Memory B cell (primary cell): ENCODE measurements around the gene AGR2.

Experiments used
- ATAC-seq: fragments of 150-1000 bp; cut with Tn5 transposase; 2 replicates; pipeline ENCODE4 v1.10.0; 2021; ENCODE audit warnings: low read depth, mild to moderate bottlenecking, moderate library complexity
- DNase-seq, 2 donors: peaks; one replicate each; pipeline ENCODE4 v3.0.0; 2022; ENCODE audit warnings: low spot score in 2 of 2
- H3K27ac Mint-ChIP-seq: one replicate; pipeline ENCODE4 v1.8.0; 2022; ENCODE audit warnings: mild to moderate bottlenecking, moderate library complexity, mixed read lengths
- H3K27me3 Mint-ChIP-seq: one replicate; pipeline ENCODE4 v1.8.0; 2022; ENCODE audit warnings: mixed read lengths
- H3K36me3 Mint-ChIP-seq: one replicate; pipeline ENCODE4 v1.8.0; 2022; ENCODE audit warnings: mild to moderate bottlenecking, mixed read lengths
- H3K4me1 Mint-ChIP-seq: one replicate; pipeline ENCODE4 v1.8.0; 2022; ENCODE audit warnings: mixed read lengths
- H3K4me3 Mint-ChIP-seq: one replicate; pipeline ENCODE4 v1.8.0; 2022; ENCODE audit warnings: mild to moderate bottlenecking, moderate library complexity, mixed read lengths
- H3K9me3 Mint-ChIP-seq: one replicate; pipeline ENCODE4 v1.8.0; 2022; ENCODE audit warnings: mixed read lengths

Gene AGR2

DNA sequence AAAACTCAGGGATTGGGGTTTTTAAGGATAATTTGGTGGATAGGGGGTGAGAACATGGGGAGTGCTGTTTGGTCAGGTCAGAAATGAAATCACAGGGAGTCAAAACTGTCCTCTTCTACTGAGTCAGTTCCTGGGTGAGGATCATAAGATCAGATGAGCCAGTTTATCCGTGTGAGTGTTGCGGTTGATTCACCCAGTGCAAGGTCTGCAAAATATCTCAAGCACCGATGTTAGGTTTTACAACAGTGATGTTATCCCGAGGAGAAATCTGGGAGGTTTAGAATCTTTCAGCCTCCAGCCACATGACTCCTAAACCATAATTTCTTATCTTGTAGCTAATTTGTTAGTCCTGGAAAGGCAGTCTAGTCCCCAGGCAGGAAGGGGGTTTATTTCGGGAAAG lies 31.7 kb upstream of the AGR2 start:
- no peaks in the 10 kb centered on the region for H3K9me3 Mint-ChIP-seq
- H3K4me1 Mint-ChIP-seq, result peaks cover 11% of the 10 kb centered on the region
- no peak overlapping the region for H3K27ac Mint-ChIP-seq
- DNase-seq, result no peak
- H3K36me3 Mint-ChIP-seq, result no peaks in the 10 kb centered on the region
- no peaks in the 10 kb centered on the region for H3K27me3 Mint-ChIP-seq
- ATAC-seq, result no peak
- H3K4me3 Mint-ChIP-seq, result no peak overlapping the region

DNA sequence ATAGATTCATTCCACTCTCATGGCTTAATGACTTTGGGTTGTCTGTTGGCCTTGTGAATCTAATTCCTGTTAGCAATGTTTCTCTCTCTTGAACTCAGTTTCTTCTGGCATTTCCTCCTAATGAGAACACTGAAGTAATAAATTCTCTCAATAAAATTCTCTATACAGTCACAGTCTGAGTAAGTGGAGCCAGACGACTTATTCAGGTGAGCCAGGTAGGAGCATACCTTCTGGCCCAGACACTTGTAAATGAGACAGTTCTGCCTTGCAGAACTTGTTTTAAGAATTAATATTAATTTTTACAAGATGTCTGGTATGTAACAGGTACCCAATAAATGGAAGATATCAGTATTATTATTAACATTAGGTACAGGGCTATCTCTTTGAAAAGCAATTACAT lies 28.6 kb upstream of the AGR2 start:
- peaks cover under 1% of the 10 kb centered on the region for H3K4me1 Mint-ChIP-seq
- H3K4me3 Mint-ChIP-seq, result no peak overlapping the region
- H3K27ac Mint-ChIP-seq, result no peak overlapping the region
- DNase-seq (no peak), ATAC-seq (no peak)
- no peaks in the 10 kb centered on the region for H3K36me3 Mint-ChIP-seq
- H3K27me3 Mint-ChIP-seq, result no peaks in the 10 kb centered on the region
- H3K9me3 Mint-ChIP-seq, result peaks cover 7% of the 10 kb centered on the region

DNA sequence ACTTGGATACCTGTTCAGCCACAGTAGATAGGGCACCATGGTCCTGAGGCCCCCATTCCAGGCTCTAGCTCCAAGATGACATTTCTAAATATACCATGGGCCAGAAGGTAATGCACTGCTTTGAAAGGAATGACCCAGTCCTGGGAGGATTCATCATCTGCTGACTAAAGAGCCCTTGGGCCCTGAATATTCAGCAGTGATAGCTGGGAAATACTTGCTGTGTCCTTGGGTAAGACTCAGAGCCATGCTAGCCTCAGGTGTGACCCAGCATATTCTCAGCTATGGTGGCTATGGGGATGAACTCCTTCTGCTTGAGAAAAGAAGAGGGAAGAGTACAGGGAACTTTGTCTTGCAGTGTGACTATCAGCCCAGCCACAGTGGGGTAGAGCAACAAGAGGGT lies 21.3 kb upstream of the AGR2 start:
- ATAC-seq (no peak), DNase-seq (no peak)
- H3K9me3 Mint-ChIP-seq, result peaks cover 10% of the 10 kb centered on the region
- peaks cover 8% of the 10 kb centered on the region for H3K27me3 Mint-ChIP-seq
- no peaks in the 10 kb centered on the region for H3K36me3 Mint-ChIP-seq
- H3K4me3 Mint-ChIP-seq, result no peak overlapping the region
- no peaks in the 10 kb centered on the region for H3K4me1 Mint-ChIP-seq
- no peak overlapping the region for H3K27ac Mint-ChIP-seq

DNA sequence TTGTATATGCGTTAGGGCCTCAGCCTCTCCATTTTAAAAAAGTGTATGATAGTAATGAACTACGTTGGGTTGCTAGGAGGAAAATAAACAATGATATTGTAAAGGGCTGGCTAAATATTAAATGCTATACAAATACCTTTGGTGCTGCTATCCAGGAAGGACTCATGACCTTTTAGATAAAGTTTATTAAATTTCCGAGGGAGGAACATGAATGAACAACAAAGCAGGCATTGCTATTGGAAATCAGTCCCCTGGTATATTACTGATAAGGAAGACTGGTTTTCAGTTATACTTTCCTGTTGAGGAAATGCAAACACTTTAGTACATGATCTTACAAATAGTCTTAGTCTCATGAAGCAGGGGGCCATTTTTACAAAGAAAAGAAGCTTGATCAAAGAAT lies 17.2 kb upstream of the AGR2 start:
- Mint-ChIP-seq H3K4me1 (no peaks in the 10 kb centered on the region), H3K9me3 (peaks cover 2% of the 10 kb centered on the region), H3K36me3 (no peaks in the 10 kb centered on the region), H3K4me3 (no peak overlapping the region), H3K27ac (no peak overlapping the region), H3K27me3 (peaks cover 12% of the 10 kb centered on the region)
- ATAC-seq, result no peak
- DNase-seq, result no peak

DNA sequence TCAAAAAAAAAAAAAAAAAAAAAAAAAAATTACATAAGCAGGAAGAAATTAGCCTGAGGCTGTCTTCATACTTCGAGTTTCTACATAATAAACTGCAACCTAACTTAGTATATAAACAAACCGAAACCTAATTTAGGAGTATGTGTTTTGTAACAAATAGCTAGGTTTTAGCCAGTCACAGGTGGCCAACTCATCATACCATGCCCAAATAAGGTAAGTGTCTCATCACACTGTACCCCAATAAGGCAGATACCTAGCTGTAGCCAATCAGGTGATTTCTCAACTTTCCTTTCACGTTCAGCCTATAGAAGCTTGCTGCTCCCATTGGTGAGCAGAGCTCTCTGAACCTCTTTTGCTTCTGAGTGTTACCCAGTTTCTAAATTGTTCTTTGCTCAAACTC lies 13.9 kb upstream of the AGR2 start:
- Mint-ChIP-seq H3K4me3 (no peak overlapping the region), H3K27me3 (peaks cover 6% of the 10 kb centered on the region), H3K27ac (no peak overlapping the region), H3K9me3 (no peaks in the 10 kb centered on the region), H3K36me3 (no peaks in the 10 kb centered on the region), H3K4me1 (peaks cover 5% of the 10 kb centered on the region)
- DNase-seq, result no peak
- no peak for ATAC-seq

DNA sequence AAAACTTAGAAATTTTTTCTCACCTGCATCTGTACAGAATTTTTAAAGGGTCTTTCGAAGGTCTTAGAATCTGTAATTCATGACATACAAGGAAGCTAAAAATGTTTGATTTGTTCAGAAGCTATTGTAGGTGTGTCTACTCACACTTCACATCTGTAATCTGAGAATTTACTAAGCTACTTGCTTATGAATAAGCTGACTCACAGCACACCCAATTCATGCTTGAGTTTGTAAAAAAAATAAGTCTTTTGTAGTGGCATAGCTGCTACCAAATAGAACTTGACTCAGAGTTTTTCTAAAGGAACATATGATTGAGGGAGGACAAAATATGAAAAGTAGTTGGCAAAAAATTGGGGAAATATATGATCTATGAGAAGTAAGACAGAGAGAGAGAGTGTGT lies 12.7 kb upstream of the AGR2 start:
- no peak for DNase-seq
- Mint-ChIP-seq H3K27me3 (peaks cover 6% of the 10 kb centered on the region), H3K27ac (peak overlapping the region; percentile 7), H3K4me1 (peaks cover 5% of the 10 kb centered on the region), H3K4me3 (no peak overlapping the region), H3K9me3 (no peaks in the 10 kb centered on the region), H3K36me3 (no peaks in the 10 kb centered on the region)
- ATAC-seq, result no peak

DNA sequence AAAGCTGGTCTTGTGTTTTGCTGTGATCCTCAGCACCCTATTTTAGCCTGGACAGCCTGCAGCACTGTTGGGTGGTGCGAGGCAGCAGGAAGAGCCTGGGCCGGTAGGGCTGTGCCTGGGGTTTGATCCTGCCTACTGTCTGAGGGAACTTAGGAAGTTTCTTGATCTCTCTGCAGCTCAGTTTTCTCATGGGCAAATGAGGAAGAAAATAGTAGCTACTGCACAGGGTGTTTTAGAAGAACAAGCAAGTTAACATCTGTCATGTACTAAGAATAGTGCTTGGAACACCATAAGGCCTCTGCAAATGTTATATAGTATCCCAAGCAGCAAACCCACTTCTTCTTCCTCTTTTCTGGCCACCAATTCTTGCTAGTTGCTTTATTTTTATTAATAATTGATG lies 12.0 kb upstream of the AGR2 start:
- Mint-ChIP-seq H3K27me3 (peaks cover 6% of the 10 kb centered on the region), H3K9me3 (no peaks in the 10 kb centered on the region), H3K36me3 (no peaks in the 10 kb centered on the region), H3K4me1 (peaks cover 5% of the 10 kb centered on the region), H3K27ac (no peak overlapping the region), H3K4me3 (no peak overlapping the region)
- ATAC-seq, result peak; percentile 38
- DNase-seq, result no peak

DNA sequence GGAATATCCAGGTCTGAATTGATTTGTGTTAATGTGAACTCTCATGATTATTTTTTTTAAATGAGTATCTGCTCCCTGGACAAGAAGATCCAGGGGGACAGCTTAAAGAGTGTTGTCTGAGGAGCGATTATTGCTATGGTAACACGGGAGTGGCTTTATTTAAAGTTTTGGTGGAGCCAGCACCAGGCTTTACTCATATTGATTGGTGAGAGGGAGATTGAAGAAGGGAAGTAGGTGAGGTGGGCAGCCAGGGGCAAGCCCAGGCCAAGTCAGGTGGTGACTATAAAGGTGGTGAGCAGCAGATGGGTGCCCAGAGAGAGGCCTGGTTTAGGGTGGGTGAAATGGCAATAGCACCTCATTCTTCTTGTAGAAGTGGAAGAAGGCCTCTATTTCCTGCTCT lies 10.2 kb upstream of the AGR2 start:
- H3K27ac Mint-ChIP-seq, result no peak overlapping the region
- peaks cover 5% of the 10 kb centered on the region for H3K4me1 Mint-ChIP-seq
- H3K9me3 Mint-ChIP-seq, result no peaks in the 10 kb centered on the region
- H3K27me3 Mint-ChIP-seq, result no peaks in the 10 kb centered on the region
- H3K36me3 Mint-ChIP-seq, result no peaks in the 10 kb centered on the region
- ATAC-seq, result no peak
- no peak for DNase-seq
- no peak overlapping the region for H3K4me3 Mint-ChIP-seq

DNA sequence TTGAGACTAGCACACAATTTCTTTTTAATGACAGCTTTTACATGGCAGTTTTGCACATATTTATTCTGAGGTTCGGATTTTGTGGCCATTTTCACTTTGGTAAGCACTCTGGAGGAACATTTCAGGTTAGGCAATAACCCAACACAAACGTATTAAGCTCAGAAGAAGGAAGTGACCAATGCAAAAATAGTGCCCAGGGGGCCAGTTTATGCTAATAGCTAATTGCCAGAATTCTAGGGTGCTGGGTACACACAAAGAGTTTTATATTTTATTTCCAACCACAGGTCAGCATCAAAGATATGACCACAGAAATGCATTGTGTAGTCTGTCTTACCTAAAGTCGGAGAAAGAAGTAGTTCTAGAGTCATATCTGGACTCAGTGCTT lies 8.4 kb upstream of the AGR2 start:
- no peaks in the 10 kb centered on the region for H3K36me3 Mint-ChIP-seq
- peaks cover 3% of the 10 kb centered on the region for H3K27me3 Mint-ChIP-seq
- no peak overlapping the region for H3K4me3 Mint-ChIP-seq
- DNase-seq, result no peak
- no peak overlapping the region for H3K27ac Mint-ChIP-seq
- peaks cover 5% of the 10 kb centered on the region for H3K4me1 Mint-ChIP-seq
- no peak for ATAC-seq
- no peaks in the 10 kb centered on the region for H3K9me3 Mint-ChIP-seq

DNA sequence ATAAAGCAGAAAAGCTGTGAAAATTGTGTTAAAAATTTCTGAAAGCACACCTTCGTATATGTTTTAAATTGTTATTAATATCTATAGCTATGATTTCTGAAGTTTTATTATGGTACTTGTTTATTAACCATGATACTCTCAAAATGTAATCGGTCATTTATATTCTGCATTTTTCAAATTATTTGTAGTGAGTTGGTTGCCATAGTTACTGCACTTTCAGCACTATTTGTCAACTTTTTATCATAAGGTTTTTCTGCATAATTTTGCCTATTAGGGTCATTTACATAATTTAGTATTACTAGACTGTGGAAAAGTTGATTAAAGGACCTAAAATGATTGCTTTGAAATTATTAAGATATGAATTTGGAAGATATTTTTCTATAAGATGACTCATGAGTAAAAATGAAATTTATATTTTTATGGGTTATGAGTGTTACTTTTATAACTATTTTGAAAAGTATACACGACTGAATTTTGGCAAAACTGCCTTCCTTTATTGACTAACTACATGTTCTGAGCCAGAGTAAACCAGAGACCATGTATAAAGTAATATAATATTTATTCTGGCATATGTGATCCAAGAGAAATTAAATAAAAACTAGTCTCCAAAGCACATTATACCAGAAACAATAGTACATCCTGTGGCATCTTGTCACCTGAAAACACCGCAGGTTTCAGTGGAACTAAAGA lies 7.9 kb upstream of the AGR2 start:
- Mint-ChIP-seq H3K27ac (no peak overlapping the region), H3K4me1 (peaks cover 5% of the 10 kb centered on the region), H3K9me3 (no peaks in the 10 kb centered on the region)

DNA sequence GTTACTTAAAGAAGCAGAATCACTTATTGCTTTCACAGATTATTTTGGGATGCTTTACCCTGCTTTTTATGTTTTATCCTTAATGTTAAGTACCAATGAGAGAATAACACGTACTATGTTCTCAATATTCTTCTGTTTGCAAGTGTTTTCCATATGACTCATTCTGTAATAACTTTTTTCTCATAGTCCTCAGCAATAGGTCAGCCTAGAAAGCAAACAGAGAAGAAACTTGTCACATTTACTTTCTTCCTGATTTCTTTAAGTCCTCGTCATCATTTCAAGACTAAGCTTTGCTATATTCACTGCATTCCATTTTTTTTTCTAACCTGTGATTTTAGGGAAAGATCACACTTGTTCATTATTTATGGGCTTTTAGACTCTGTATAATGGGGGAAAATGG lies 6.8 kb upstream of the AGR2 start:
- no peak overlapping the region for H3K4me3 Mint-ChIP-seq
- ATAC-seq (no peak), DNase-seq (no peak)
- H3K27ac Mint-ChIP-seq, result no peak overlapping the region
- H3K27me3 Mint-ChIP-seq, result peaks cover 5% of the 10 kb centered on the region
- peaks cover 2% of the 10 kb centered on the region for H3K4me1 Mint-ChIP-seq
- no peaks in the 10 kb centered on the region for H3K36me3 Mint-ChIP-seq
- H3K9me3 Mint-ChIP-seq, result no peaks in the 10 kb centered on the region

More for the DNA sequence above, 7.9 kb upstream of the AGR2 start:
- Mint-ChIP-seq H3K4me3 (no peak overlapping the region), H3K27me3 (peaks cover 5% of the 10 kb centered on the region), H3K36me3 (no peaks in the 10 kb centered on the region)
- no peak for DNase-seq
- no peak for ATAC-seq

DNA sequence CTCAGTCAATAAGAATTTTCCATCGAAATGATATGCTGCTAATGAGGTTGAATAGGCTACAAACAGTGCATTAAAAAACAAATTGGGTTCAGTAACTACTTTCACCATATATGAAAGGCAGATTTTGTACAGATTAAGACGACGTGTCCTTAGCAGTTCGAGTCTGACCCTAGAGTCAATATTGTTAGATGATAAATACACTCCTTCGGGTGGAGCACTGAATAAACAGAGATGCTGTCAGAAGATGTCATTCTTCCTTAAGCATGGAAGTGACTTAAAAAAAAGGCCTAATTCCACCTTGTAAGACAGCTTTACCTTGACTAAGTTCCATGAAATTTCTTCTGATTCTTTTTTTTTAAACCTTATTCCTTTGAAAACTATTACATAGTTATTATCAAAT lies 5.8 kb upstream of the AGR2 start:
- H3K9me3 Mint-ChIP-seq, result no peaks in the 10 kb centered on the region
- no peak overlapping the region for H3K4me3 Mint-ChIP-seq
- peaks cover 5% of the 10 kb centered on the region for H3K27me3 Mint-ChIP-seq
- no peaks in the 10 kb centered on the region for H3K4me1 Mint-ChIP-seq
- DNase-seq (no peak), ATAC-seq (no peak)
- H3K36me3 Mint-ChIP-seq, result no peaks in the 10 kb centered on the region
- no peak overlapping the region for H3K27ac Mint-ChIP-seq

DNA sequence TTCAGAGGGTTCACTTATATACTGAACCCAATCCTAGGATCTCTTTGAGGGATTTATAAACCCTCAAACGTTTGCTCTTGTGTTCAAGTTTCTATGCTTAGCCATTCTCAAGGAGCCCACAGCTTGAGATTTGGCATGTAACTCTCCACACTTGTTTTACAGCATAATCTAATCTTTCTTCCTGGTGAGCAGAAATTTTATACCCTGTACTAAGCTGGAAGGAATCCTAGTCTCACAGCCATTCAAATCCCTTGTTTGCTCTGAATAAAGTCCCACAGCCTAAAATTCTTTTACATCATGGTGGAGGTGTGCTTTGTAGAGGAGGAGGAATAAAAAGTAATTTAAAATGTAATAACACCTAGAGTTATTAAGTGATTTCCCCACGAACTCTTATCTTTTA lies 5.3 kb upstream of the AGR2 start:
- Mint-ChIP-seq H3K9me3 (no peaks in the 10 kb centered on the region), H3K4me1 (no peaks in the 10 kb centered on the region), H3K27me3 (peaks cover 5% of the 10 kb centered on the region), H3K27ac (no peak overlapping the region), H3K4me3 (no peak overlapping the region), H3K36me3 (no peaks in the 10 kb centered on the region)
- ATAC-seq, result no peak
- no peak for DNase-seq

DNA sequence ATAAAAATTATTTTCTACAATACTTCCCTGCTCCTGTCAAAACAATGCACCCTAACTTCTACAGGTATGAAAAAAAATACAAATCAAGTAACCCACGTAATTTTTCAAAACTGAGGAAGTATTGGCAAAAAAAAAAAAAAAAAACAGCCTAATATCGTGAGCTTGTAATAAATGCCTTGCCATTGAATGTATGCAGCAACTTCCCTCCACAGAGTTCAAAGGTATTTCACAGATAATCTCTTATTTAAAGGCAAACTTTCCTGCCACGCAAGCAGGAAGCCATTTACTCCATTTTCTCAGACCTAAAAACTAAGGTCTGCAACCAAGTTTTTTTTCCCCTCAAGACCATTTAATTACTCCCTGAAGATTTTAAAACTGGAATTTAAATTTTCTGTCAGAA lies 642 bp upstream of the AGR2 start:
- no peak overlapping the region for H3K4me3 Mint-ChIP-seq
- peaks cover 7% of the 10 kb centered on the region for H3K27me3 Mint-ChIP-seq
- ATAC-seq (no peak), DNase-seq (no peak)
- H3K27ac Mint-ChIP-seq, result peak overlapping the region; percentile 20
- no peaks in the 10 kb centered on the region for H3K9me3 Mint-ChIP-seq
- H3K4me1 Mint-ChIP-seq, result no peaks in the 10 kb centered on the region
- no peaks in the 10 kb centered on the region for H3K36me3 Mint-ChIP-seq

DNA sequence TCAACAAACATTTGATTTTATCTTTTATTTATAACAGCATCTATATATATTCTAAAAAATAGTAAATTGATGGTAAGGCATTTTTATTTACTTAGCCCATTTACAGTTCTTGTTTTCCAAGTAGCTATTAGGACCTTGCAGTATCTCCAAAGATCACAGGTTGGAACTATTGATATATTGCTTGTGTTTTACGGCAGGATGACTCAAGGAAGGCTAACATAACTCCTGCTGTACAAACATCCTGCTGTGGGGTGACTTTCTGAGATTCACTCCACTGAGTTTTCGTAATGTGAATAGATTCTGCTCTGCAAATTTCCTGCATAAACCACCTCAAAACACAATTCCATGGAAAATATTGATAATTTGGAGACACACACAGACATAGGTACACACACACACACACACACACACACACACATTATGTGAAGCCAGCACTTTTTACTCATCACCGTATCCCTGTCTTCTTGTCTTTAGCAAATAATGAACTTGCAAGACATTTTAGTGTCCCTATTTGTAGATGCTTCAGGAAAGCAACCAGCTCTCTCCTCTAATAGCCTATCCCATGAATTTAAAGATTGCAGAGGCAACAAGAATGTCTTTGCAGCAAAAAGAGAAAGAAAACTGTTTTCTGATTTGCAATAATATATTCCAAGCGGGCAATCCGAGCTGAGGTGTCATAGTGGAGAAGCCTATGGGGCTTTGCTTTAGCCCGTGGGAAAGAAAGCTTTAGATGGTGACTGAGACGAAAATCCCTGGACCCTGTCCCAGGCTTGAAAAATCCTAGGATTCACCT lies 722 bp downstream of the AGR2 start:
- peaks cover 4% of the 10 kb centered on the region for H3K27me3 Mint-ChIP-seq
- H3K4me3 Mint-ChIP-seq, result no peak overlapping the region
- DNase-seq (no peak), ATAC-seq (no peak)
- H3K4me1 Mint-ChIP-seq, result no peaks in the 10 kb centered on the region
- no peaks in the 10 kb centered on the region for H3K9me3 Mint-ChIP-seq
- H3K27ac Mint-ChIP-seq, result no peak overlapping the region
- H3K36me3 Mint-ChIP-seq, result no peaks in the 10 kb centered on the region
